Upper lobe of right lung (tissue), 1 donor: ENCODE measurements around the gene PGAM1. TPM values are rescaled to one million over a fixed set of nuclear protein-coding genes. Genes with fewer than 3 reads are reported as not detected.
A peak's percentile ranks its signal among the peaks of the same experiment; 100 is the strongest.

ENCODE experiments used
- ATAC-seq: fragments of 200-7000 bp; cut with Tn5 transposase; one replicate; pipeline ENCODE4 v1.9.1; 2020; ENCODE audit warnings: mild to moderate bottlenecking, moderate library complexity
- DNase-seq: peaks from one replicate; pipeline ENCODE4 v3.0.0-alpha.2; 2020
- H3K27ac ChIP-seq: fragments of 200-600 bp; one replicate; pipeline ENCODE4 v1.8.0; 2022
- H3K27me3 ChIP-seq: fragments of 200-600 bp; one replicate; pipeline ENCODE4 v1.8.0; 2022; ENCODE audit warnings: mild to moderate bottlenecking
- H3K36me3 ChIP-seq: fragments of 200-600 bp; one replicate; pipeline ENCODE4 v1.8.0; 2022
- H3K4me1 ChIP-seq: fragments of 200-600 bp; one replicate; pipeline ENCODE4 v1.8.0; 2022
- H3K4me3 ChIP-seq: fragments of 200-600 bp; one replicate; pipeline ENCODE4 v1.8.0; 2022; ENCODE audit warnings: mild to moderate bottlenecking
- H3K9me3 ChIP-seq: fragments of 200-600 bp; one replicate; pipeline ENCODE4 v1.8.0; 2022
- CTCF ChIP-seq: fragments of 200-600 bp; IDR thresholded peaks from one replicate; pipeline ENCODE4 v1.8.0; 2022; ENCODE audit warnings: antibody characterized with exemption
- intact Hi-C: fragments of 100-400 bp; cut with DNase I; formaldehyde crosslinking; loops from one replicate; pipeline ENCODE4 v1.11.0; 2022
- total RNA-seq: library from RNA; stranded (reverse); fragmentation: NEBNext Ultra II Directional; extraction: Animal tissue kit (Norgen Biotek cat#: 25700); gene quantifications from one replicate; pipeline ENCODE4 v1.2.1, GENCODE V29; 2021
- donor health status: DM: no; HTN: yes; CAD: no; lungs with severe emphysema.

PGAM1 gene
- total RNA-seq, 1 donor from 2014 or later, result 139 TPM

- no peak overlapping the region for H3K27ac ChIP-seq
- intact Hi-C loops, result no loop called here
- ATAC-seq, result peak; percentile 38
- H3K36me3 ChIP-seq, result peaks cover 69% of the 10 kb centered on the region
- H3K4me3 ChIP-seq, result no peak overlapping the region
- H3K4me1 ChIP-seq, result peaks cover 23% of the 10 kb centered on the region
- H3K27me3 ChIP-seq, result no peaks in the 10 kb centered on the region
- H3K9me3 ChIP-seq, result no peaks in the 10 kb centered on the region
- no peak for TF ChIP-seq CTCF
- DNase-seq, result no peak
Observed at GRCh38 chr10:97454330-97455036, 28.5 kb downstream of the PGAM1 start.

- no peaks in the 10 kb centered on the region for H3K27me3 ChIP-seq
- peaks cover 12% of the 10 kb centered on the region for H3K4me1 ChIP-seq
- no peaks in the 10 kb centered on the region for H3K9me3 ChIP-seq
- no peak overlapping the region for H3K4me3 ChIP-seq
- ATAC-seq, result no peak
- DNase-seq, result no peak
- no peak for TF ChIP-seq CTCF
- peaks cover 83% of the 10 kb centered on the region for H3K36me3 ChIP-seq
- intact Hi-C loops, result no loop called here
- H3K27ac ChIP-seq, result no peak overlapping the region
Observed at GRCh38 chr10:97456034-97456685, 30.2 kb downstream of the PGAM1 start.

- peaks cover 11% of the 10 kb centered on the region for H3K4me1 ChIP-seq
- no peak overlapping the region for H3K27ac ChIP-seq
- DNase-seq (no peak), ATAC-seq (no peak)
- no peaks in the 10 kb centered on the region for H3K9me3 ChIP-seq
- H3K27me3 ChIP-seq, result no peaks in the 10 kb centered on the region
- H3K36me3 ChIP-seq, result peaks cover 86% of the 10 kb centered on the region
- H3K4me3 ChIP-seq, result no peak overlapping the region
- TF ChIP-seq CTCF, result no peak
- intact Hi-C loops, result no loop called here
Observed at GRCh38 chr10:97456686-97457065, 30.7 kb downstream of the PGAM1 start.

GRCh38 chr10:97459111-97459510 lies 33.1 kb downstream of the PGAM1 start:
- intact Hi-C loops, result no loop called here
- ATAC-seq, result no peak
- no peak for TF ChIP-seq CTCF
- DNase-seq, result no peak
- Histone ChIP-seq H3K36me3 (peaks cover 91% of the 10 kb centered on the region), H3K4me3 (no peak overlapping the region), H3K4me1 (peaks cover 13% of the 10 kb centered on the region), H3K9me3 (no peaks in the 10 kb centered on the region), H3K27ac (no peak overlapping the region), H3K27me3 (no peaks in the 10 kb centered on the region)

- DNase-seq (no peak), ATAC-seq (no peak)
- no peak overlapping the region for H3K27ac ChIP-seq
- H3K4me1 ChIP-seq, result peaks cover 11% of the 10 kb centered on the region
- intact Hi-C loops, result loop anchor here (5.0 kb wide), 1 partner anchor 92 kb away; no protein-coding TSS in a partner anchor
- H3K27me3 ChIP-seq, result no peaks in the 10 kb centered on the region
- TF ChIP-seq CTCF, result no peak
- no peak overlapping the region for H3K4me3 ChIP-seq
- no peaks in the 10 kb centered on the region for H3K9me3 ChIP-seq
- H3K36me3 ChIP-seq, result peaks cover 98% of the 10 kb centered on the region
Observed at GRCh38 chr10:97459933-97460332, 33.9 kb downstream of the PGAM1 start.
